GM21529 (cell line): Measurements from ENCODE around the gene FAXC.
"Not testable (repeated sequence)": the region's sequence is repeated elsewhere in the genome, so short reads cannot be mapped to it uniquely, and the experiment has no call there.

Source experiments
- ATAC-seq: cut with Tn5 transposase; IDR thresholded peaks from one replicate; pipeline ENCODE4 v1.9.1; 2021; ENCODE audit not compliant: unreplicated experiment

The FAXC gene

GRCh38 chr6:99287523-99287922 is 62.0 kb downstream of the FAXC start:
- ATAC-seq = no peak

- no peak for ATAC-seq
Observed at GRCh38 chr6:99285881-99286280, 63.6 kb downstream of the FAXC start.

- ATAC-seq = no peak
Observed at GRCh38 chr6:99282479-99283062, 66.9 kb downstream of the FAXC start.

- no peak for ATAC-seq
Observed at GRCh38 chr6:99276747-99277146, 72.7 kb downstream of the FAXC start.

- no peak for ATAC-seq
Observed at GRCh38 chr6:99270826-99271225, 78.6 kb downstream of the FAXC start.

GRCh38 chr6:99270030-99270429 is 79.4 kb downstream of the FAXC start:
- no peak for ATAC-seq

GRCh38 chr6:99269207-99269606 is 80.3 kb downstream of the FAXC start:
- ATAC-seq = no peak

GRCh38 chr6:99266996-99267395 is 82.5 kb downstream of the FAXC start:
- ATAC-seq = not testable (repeated sequence)

GRCh38 chr6:99265447-99265846 is 84.0 kb downstream of the FAXC start:
- ATAC-seq = not testable (repeated sequence)

GRCh38 chr6:99254616-99255550 is 94.6 kb downstream of the FAXC start:
- no peak for ATAC-seq

GRCh38 chr6:99253271-99253670 is 96.2 kb downstream of the FAXC start:
- no peak for ATAC-seq

- no peak for ATAC-seq
Observed at GRCh38 chr6:99252421-99252820, 97.1 kb downstream of the FAXC start.

GRCh38 chr6:99250476-99250875 is 99.0 kb downstream of the FAXC start:
- ATAC-seq = no peak

- no peak for ATAC-seq
Observed at GRCh38 chr6:99246602-99247001, 102.9 kb downstream of the FAXC start.

GRCh38 chr6:99241905-99242534 is 107.5 kb downstream of the FAXC start:
- ATAC-seq = no peak

- no peak for ATAC-seq
Observed at GRCh38 chr6:99236010-99236409, 113.5 kb downstream of the FAXC start.

- no peak for ATAC-seq
Observed at GRCh38 chr6:99233219-99233618, 116.3 kb downstream of the FAXC start.

GRCh38 chr6:99232056-99232455 is 117.4 kb downstream of the FAXC start:
- ATAC-seq = no peak

GRCh38 chr6:99225172-99225571 is 124.3 kb downstream of the FAXC start:
- no peak for ATAC-seq
